Stimulated activated CD8-positive, alpha-beta memory T cell treated with anti-CD3 and anti-CD28 coated beads, Interleukin-15, amount 100 ng/mL, for 48 hours (primary cell): ENCODE results near the gene ASPSCR1.
"Not testable (repeated sequence)": the region's sequence is repeated elsewhere in the genome, so short reads cannot be mapped to it uniquely, and the experiment has no call there.

ENCODE experiments used
- DNase-seq, 2 donors: peaks; one replicate each; pipeline ENCODE4 v3.0.0-alpha.2; 2020; ENCODE audit warnings: low read depth in 2 of 2

ASPSCR1 gene

DNA sequence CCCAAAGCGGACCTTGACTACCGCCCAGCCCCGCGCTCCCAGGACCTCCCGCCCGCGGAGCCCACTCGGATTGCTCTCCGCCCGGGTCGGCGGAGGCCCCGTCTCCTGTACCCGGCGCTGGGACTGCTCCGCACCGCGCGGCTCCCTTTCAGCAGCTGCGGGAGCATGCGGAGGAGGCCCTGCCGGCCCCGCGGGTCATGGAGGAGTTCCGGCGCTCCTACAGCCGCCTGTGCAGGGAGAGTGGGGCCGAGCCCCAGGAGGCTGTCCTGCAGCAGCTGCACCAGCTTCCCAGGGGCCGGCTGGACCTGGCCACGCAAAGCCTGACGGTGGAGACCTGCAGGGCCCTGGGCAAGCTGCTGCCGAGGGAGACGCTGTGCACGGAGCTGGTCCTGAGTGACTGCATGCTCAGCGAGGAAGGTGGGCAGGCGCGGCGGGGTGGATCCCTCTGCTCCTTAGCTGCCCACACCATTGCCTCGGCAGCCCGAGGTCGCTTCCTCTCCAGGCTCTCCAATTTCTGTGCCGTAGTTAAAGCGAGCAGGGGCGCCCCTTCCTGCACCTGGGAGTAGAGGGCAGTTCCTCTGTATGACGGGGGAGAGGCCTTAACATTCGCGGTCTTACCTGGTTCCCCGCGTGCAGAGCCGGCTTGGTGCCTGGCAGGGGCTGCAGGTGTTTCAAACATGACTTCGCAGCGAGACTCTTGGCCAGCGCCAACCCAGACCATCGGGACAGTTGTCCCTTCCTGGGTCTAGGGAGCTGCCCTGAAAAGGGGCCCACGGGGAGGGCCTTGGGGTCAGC lies 46.2 kb downstream of the ASPSCR1 start:
- DNase-seq, result no peak

DNA sequence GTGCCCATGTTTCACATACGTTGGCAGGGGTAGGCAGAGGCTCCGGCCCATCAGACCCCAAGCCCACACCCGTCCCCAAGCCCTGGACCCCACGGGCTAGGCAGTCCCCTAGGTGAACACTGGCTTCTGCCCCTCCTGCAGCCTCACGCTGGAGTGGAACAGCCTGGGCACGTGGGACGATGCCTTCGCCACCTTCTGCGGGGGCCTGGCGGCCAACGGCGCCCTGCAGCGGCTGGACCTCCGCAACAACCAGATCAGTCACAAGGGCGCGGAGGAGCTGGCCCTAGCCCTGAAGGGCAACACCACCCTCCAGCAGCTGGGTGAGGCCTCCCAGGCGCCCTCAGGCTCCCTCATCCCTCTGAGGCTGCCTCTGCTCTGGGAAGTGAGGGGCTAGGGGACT lies 47.4 kb downstream of the ASPSCR1 start:
- no peak for DNase-seq

DNA sequence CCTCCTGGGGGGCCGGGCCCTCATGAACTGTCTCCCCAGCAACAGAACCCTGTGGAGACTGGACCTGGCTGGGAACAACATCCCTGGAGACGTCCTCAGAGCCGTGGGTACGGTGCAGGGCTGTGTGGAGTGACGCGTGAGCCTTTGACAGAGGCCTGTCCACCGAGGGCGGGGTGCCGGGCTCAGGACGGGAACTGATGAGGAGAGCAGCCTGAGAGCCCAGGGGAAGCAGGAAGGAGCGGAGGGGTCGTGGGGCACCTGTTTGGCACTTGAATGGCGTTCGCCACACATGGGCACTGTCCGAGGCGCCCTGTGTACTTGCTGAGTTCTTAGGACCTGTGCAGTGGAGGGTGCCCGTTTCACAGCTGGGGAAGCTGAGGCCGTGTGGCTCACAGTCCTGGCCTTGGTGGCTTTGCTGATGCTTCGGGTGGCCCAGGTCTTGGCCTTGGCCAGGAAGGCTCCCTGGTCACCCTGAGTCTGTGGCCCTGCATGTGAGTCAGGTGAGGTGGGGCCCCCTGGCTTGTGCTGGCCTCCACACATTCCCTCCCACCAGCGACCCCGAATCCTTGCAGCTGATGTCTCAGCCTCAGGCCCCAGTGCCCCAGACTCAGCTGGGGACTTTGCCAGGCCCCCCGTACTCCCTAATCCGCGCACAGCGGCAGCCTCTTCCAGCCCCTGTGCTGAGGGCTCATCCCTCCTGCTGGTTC lies 48.1 kb downstream of the ASPSCR1 start:
- DNase-seq, result no peak

DNA sequence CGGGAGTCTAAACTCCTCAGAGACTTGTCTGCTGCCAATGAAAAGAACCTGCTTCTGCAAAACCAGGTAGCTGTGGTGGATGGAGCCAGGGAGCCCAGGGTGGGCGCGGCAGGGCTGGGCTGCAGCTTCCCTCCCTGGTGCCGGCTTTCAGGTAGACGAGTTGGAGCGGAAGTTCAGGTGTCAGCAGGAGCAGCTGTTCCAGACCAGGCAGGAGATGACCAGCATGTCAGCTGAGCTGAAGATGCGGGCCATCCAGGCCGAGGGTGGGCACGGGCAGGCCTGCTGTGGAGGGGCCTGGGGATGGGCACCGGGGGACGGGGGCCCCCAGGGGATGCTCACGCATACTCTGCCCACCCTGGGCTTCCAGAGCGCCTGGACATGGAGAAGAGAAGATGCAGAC lies 50.8 kb downstream of the ASPSCR1 start:
- no peak for DNase-seq

DNA sequence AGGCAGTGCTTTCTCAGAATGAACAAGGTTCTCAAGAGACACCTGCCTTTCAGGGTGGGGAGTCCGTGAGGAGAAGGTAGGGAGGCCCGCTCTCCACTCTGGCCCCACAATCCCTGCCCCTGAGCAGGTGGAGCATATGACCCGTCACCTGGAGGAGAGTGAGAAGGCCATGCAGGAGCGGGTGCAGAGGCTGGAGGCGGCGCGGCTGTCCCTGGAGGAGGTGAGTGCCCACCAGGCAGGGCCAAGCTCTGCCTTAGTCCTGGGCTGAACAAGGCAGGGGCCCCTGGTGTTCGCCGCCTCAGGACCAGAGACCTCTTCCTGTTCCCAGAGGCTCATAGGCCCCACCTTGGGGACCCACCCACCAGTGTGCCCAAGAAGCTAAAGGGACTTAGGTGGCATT lies 51.5 kb downstream of the ASPSCR1 start:
- no peak for DNase-seq

DNA sequence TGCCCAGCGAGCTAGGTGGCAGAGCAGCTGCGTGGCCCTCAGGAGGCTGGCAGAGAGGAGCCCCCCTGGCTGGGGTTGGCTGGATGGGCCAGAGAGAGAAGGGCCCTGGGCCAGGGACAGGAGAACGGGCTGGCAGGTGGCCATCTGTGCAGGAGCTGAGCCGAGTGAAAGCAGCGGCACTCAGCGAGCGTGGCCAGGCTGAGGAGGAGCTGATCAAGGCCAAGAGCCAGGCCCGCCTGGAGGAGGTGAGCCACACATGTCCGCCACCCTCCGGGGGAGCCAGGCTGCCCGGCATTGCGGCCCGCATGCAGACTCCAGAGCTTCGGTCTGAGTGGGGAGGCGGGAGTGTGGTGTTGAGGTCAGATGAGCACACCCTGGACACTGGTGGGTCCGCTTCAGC lies 52.0 kb downstream of the ASPSCR1 start:
- DNase-seq, result no peak

DNA sequence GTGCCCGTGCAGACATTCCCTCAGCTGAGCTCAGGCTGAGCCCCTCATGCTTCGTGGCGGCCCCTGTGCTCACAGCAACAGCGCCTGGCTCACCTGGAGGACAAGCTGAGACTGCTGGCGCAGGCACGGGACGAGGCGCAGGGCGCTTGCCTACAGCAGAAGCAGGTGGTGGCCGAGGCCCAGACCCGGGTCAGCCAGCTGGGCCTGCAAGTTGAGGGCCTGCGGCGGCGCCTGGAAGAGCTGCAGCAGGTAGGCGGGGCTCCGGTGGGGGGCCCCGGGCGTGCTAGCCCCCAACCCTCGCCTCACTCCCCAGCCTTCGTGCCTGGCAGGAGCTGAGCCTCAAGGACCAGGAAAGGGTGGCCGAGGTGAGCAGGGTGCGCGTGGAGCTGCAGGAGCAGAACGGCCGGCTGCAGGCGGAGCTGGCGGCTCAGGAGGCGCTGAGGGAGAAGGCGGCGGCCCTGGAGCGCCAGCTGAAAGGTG lies 52.6 kb downstream of the ASPSCR1 start:
- no peak for DNase-seq

DNA sequence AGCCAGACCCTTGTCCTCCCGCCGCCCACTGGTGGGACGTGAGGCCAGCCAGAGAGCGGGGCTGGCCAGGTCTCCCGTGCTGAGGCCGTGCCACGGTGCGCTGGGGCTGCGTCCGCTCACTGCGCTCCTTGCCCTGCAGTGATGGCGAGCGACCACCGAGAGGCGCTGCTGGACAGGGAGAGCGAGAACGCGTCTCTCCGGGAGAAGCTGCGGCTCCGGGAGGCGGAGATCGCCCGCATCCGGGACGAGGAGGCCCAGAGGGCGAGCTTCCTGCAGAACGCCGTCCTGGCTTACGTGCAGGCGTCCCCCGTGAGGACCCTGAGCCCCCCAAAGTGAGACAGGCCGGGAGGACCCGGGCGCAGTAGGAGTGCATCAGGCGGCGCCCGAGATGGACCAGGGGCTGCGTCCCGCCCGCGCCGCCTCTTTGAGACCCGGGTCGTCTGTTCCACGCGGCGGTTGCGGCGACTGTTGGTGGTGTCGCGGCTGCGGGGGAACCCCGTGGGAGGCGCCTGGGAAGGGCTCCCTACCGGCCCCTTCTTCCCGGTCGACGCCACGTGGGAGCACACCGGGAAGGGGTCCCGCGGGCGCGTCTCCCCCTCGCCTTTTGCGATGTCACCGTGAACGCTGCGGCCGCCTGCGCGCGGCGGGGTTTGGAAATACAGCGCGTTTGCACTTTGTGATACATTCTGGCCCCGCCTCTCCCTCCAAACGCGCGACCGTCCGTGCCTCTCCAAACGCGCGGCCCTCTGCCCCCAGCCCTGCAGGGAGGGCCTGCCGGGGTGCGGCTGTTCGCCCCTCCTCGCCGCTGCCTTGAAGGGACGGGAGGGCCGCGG lies 53.3 kb downstream of the ASPSCR1 start:
- peak; percentile 70 to 72 for DNase-seq

DNA sequence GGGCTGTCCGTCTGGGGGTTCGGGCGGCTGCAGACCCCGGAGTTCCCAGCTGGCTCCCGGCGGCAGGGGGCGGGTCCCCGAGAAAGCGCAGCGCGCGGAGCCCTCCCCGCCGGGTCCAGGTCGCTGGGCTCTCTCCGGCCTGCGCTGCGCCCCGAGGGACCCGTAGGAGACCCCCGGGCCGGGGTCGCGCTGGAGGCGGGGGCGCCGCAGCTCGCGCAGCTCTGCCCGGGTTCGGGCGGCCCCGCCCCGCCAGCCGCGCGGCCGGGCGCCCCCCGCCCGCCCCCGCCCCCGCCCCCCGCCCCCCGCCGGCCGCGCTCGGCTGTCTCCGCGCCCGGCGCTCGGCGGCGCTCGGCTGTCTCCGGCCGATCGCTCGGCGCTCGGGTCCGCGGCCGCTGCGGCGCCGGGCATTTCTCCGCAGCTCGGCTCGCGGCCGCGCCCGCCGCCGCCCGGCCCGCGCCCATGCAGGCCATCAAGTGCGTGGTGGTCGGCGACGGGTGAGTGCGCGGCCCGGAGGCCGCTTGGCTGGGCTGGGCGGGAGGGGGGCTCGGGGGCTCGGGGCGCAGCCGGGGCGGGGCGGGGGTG lies 54.0 kb downstream of the ASPSCR1 start, which contains the start of gene RAC3:
Gene RAC3, plus strand, starts transcription at position 376 of the 582 bp plus-strand sequence. Its CDS starts 84 bp downstream, at position 460.
- no peak for DNase-seq

DNA sequence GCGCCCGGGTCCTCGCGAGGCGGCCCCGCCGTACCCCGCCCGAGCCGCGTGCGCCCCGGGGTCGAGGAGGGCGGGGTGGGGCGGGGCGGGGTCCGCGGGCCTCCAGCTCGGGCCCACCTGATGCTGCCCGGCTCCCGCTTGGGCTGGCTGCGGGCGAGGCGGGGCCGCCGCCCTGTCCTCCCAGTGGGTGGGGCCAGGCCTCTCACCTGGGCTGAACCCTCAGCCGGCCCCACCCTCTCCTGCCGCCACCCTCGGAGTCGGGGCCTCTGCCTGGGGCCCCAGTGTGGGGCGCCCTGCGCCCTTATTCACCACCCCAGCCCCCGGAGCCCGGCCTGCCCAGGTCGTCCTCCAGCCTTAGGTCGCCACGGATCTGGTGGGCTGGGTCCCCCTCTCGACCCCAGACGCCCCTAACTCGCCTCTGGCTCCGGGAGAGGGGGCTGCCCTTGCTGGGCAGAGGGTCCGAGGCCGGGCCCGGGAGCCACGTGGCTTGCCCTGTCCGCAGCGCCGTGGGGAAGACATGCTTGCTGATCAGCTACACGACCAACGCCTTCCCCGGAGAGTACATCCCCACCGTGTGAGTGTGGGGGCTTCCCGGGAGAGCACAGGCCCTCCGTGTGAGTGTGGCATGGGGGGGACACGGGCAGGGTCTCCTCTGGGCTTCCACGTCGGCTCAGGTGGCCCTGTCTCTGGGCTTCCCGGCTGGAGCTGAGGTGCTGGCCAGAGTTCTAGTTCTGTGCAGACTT lies 54.6 kb downstream of the ASPSCR1 start:
- peak in 1 of 2 donors; percentile 46 for DNase-seq

DNA sequence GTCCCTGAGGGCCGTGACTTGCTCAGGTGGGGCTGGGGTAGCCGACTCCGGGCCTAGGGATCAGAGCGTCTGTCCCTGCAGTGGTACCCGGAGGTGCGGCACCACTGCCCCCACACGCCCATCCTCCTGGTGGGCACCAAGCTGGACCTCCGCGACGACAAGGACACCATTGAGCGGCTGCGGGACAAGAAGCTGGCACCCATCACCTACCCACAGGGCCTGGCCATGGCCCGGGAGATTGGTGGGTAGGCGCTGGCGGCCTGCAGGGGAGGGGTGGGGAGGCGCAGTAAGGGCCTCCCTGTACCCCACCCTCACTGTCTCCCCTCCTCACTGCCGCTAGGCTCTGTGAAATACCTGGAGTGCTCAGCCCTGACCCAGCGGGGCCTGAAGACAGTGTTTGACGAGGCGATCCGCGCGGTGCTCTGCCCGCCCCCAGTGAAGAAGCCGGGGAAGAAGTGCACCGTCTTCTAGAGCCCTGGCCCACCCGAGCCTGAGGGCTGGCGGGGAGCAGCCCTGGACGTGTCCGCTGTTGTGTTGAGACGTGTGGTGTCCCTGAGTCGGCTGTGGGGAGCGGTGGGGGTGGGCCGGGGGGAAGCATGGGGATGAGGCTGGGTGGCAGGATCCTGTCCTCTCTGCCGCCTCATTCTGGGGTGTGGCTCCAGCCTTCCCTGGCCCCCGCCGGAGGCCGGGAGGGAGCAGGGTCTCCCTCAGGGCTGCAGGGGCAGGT lies 56.1 kb downstream of the ASPSCR1 start:
- no peak for DNase-seq

DNA sequence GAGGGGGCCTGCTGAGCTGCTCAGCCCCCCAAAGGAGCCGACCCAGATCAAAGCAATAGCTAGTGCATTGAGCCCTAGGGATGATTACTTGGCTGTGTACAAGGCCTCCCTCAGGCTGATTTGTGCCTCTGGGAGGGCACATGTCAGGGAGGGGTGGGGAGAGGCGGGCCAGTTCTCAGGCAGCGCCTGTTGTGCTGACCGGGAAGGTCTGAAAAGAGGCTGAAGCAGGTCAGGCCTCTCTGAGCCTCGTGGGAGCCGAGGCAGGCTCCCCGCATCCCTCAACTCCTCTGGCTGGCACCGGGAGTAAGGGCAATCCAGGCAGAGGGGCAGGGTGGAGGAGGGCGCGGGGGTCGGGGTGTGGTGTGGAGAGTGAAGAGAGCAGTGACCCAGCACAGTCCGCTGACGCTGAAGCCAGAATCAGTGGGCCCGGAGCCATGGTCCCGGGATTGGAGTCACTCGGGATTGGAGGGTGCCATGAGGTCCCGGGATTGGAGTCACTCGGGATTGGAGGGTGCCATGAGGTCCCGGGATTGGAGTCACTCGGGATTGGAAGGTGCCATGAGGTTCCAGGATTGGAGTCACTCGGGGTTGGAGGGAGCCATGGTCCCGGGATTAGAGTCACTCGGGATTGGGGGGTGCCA lies 57.1 kb downstream of the ASPSCR1 start:
- no peak for DNase-seq

DNA sequence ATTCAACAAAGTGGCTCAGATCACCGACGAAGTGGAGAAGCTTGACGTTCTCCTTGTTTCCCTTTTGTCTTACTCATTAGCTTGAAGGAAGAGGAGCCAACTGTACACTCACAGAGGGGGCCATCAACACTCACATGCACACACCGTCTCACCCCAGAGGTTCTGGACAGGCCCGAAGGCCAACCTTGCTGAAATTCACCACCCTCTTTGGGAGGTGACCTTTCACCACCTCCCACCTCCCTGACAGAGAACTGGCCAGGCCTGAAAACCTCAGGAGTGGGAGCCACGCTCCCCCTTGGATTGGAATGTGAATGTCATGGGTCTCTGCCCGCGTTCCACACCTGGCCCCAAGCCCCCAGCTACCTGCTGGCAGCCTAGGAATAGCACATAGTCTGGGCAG lies 58.1 kb downstream of the ASPSCR1 start:
- no peak for DNase-seq

DNA sequence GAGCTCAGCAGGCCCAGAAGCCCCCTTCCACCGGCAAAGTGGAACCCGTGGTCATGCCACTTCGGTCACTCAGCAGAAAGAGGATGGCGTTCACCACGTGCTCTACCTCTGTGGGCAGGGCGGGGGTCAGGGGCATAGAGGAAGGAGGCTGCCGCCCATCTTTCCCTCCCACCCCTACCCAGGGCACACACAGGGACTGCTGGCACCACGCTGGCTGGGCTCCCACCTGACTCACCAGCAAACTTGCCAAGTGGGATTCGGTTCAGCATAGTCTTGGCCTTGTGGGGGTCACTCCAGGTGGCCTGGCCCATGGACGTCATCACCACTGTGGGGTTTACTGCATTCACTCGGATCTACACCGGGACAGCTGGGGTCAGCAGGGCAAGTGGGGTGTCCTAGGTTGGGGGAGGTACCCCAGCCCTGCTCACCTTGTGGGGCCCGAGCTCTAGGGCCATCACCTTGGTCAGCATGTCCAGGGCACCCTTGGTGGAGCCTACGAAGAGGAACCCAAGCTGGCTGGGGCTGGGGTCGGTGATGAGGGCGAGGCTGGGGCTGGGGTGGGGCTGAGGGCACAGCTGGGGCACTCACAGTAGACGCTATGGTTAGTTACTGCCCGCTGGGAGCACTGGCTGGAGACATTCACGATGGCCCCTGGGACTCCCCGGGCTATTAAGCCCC lies 58.7 kb downstream of the ASPSCR1 start:
- DNase-seq, result no peak

DNA sequence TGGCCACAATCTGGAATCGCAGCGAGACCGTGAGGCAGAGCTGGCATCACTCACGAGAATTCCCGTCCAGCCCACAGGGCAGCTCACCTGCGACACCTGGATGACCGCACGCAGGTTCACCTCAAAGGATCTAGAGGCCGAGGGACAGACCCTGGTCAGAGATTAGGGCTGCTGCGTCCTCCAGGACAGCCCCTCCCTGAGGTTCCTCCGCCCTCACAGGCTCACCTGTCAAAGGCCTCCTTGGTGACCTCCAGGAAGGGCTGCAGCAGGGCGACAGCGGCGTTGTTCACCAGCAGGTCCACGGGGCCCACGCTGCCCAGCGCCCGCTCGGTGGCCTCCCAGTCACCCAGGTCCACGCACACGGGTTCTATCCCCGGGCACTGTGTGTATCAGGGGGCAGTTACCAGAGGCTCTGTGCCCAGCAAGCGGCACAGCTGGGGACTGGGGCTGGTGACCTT lies 59.2 kb downstream of the ASPSCR1 start:
- no peak for DNase-seq

DNA sequence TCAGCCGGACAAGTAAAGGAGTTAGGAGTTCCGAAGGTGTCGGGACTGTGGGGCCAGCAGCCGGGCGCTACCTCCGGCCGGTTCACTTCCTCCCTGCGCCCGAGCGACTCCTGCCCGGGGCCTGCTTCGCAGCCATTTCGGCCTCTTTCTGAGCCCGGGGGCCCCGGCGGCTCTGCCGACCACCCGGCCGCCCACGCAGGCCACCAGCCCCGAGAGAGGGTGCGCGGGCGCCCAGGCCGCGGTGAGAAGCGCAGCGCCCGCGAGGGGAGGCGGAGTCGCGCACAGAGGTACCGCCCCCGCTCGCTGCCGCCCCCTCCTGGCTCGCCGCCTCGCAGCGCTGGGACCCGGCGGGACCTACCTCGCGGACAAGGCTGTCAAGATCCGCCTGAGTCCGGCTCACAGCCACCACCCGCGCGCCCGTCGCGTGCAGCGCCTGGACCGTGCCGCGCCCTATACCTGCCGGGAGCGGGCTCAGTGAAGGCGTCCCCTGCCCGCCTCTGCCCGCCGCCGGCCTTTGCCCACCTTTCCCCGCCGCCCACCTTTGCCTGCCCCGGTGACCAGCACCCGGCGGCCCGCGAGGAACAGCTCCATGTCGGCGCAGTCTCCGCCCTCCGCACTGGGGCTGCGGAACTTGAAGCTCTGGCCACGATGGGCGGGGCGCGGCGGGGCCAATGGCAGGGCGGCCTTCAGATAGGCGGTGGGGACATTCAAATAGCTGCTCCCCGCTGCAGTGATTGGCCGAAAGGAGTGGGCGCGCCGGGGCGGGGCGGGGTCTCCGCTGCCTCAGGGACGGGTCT lies 59.9 kb downstream of the ASPSCR1 start, which contains the start of gene DCXR:
Gene DCXR, minus strand, starts transcription at position 606 of the 797 bp plus-strand sequence. Its CDS starts 15 bp downstream, at position 591.
- DNase-seq, result peak; percentile 96 to 97

DNA sequence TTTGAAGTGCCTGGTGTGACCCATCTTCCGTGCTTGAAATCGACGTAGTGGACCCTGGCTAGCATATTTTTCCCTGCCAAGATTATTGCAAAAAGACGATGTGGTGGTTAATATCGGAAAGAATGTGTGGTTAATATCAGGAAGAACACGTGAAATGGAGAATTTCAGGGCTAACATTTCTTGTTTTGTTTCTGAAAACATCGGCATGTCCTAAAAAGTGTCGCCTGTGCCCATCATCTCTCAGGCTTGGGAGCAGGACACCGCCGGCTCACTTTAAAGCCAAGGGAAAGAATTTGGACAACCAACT lies 60.4 kb downstream of the ASPSCR1 start:
- no peak for DNase-seq

DNA sequence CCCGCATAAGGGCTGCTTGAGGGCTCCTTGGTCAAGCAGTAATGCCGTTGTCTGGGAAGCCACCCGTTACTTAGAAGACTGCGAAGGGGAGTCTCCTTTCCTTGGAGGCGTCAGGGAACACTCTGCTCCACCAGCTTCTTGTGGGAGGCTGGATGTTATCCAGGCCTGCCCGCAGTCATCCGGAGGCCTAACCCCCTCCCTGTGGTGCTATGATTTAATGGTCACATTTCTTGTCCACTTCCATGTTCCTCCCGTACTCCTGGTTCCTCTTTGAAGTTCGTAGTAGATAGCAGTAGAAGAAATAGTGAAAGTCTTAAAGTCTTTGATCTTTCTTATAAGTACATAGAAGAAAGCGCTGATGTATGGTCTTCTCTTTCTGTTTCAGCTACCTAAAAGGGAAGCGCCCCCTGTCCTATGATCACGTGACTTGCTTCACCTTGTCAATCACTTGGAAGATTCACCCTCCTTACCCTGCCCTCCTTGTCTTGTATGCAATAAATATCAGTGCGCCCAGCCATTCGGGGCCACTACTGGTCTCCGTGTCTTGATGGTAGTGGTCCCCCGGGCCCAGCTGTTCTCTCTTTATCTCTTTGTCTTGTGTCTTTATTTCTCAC lies 61.5 kb downstream of the ASPSCR1 start:
- not testable (repeated sequence) for DNase-seq
